AG08395 (cell line): ENCODE data around the gene NMB.
"Not testable (repeated sequence)": the region's sequence is repeated elsewhere in the genome, so short reads cannot be mapped to it uniquely, and the experiment has no call there.

ENCODE experiments used
- DNase-seq: peaks from one replicate; pipeline ENCODE4 v3.0.0; 2012; ENCODE audit warnings: mixed read lengths, low spot score

NMB gene, protein sequence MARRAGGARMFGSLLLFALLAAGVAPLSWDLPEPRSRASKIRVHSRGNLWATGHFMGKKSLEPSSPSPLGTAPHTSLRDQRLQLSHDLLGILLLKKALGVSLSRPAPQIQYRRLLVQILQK

DNA sequence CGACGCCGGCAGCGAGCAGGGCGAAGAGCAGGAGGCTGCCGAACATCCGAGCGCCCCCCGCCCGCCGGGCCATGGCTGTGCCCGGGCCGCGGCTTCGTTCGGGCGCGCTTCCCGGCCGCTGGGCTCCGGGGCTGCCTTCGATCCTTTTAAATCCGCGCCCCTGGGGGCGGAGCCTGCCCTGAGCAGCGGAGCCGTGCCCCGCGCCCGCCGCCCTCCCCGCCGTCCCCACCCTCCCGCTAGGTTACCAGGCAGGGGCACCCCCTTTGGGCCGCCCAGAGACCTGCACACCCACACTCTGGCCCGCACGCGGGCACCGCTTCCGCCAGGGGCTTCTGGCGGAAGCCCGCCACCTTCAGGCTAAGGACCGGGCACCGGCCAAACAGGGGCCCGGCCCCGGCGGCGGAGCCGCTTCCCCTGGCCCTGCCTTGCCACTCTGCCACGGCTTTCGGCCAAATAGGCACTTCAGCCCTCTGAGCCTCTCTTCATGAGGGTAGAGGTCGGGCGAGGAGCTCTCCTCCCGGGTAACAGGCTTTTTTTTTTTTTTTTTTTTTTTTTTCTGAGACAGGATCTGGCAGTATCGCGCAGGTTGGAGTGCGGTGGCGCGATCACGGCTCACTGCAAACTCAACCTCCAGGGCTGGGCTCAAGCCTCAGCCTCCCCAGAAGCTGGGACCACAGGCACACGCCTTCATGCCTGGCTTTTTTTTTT is at the start of gene NMB:
Gene NMB (minus strand): TSS at position 120 of the 708 bp plus-strand sequence. CDS start 47 bp downstream, at position 73.
- peak; percentile 81 for DNase-seq

DNA sequence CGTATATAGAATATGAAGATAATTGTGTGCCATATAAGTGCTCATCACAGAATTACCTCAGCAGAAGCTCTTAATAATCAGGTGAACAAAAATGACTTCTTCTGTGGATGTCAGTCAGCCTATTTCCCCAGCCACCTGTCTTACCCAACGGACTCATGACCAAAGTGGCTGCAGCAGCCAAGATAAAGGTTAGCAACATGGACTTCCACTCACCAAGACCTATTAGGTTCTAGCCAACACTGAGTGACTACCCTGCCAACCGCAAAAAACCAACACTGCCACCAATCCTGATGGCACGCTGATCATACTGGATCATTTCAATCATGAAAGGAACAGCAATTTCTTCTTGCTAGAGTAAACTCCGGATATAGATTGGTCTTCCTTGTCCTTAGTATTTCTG is 45.8 kb upstream of the NMB start:
- DNase-seq: no peak

DNA sequence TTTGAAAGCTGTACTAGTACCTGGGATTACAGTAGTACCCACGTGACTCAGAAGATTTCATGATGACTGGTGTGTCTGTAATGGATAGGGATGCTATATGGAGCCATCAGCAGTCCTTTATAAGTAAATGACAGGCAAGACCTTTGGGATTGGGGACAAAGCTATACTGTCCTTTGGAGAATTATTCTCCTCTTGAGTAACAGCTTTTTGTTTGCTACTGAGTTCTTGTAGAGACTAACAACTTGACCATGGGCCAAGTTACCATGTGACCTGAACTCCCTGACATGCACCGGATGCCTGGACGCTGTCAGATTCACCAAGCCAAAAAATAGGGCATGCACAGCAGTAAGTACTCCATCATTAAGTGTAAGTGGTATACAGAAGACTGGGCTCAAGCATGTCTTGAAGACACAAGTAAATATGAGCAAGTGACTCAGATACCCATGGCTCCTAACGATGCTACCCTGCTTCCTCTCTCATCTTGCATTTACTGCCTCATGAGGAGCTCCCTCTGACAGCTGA is 45.0 kb upstream of the NMB start:
- DNase-seq: peak; percentile 49

DNA sequence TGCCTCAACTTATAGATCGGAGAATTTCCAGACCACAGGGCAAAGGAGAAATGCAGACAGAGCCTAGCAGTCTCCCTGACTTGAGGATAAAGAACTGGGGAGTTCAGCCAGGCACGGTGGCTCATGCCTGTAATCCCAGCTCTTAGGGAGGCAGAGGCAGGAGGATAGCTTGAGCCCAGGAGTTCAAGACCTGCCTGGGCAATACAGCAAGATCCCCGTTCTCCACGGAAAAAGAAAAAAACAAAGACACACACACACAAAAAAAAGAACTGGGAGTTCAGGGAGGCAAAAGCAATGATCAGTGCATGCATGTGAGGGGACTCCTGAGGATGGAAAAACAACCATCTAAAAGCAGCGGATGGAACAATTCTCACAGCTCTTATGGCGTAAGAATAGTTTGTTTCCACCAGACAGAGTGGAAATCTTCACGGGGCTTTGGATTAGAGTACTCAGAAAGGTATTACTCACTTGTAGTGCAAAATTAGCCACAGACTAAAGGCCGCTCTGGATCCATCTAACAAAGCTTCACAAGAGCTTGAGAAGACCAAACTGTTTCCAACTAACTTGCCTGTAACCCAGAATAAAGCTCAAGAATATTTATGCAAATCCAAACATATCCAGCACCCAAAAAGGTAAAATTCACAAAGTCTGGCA is 41.7 kb upstream of the NMB start:
- no peak for DNase-seq

DNA sequence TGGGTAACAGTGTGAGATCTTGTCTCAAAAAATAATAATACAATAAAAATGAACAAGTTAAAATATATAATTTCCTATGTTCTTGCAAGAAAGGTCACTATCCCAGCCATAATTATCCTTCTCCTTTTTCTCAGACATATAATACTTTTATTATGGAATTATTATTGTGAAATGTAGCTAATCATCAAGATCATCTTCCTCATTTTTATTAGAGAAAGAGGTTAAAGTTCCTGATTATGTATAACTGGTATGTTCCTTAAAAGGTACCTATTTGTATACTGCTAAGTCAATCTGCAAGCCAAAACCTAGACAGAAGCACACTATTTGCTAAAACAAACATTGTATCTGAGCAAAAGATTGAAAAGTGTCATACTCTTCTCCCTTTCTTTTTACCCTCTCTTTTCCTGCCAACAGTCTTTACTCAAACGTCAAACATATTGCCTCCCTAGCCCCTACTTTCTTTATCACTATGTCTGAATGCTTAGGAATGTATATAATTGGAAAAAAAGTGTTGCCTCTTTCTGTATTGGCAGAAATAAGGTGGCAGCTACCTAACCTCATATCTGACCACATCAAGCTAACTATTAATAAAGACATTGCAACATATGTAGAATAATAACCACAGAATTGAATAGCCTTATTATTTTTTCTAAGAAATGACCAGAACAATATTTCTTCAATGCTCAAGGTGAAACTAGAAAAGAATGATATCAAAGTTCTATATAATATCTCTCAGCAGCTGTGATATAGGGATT is 39.4 kb upstream of the NMB start:
- no peak for DNase-seq

DNA sequence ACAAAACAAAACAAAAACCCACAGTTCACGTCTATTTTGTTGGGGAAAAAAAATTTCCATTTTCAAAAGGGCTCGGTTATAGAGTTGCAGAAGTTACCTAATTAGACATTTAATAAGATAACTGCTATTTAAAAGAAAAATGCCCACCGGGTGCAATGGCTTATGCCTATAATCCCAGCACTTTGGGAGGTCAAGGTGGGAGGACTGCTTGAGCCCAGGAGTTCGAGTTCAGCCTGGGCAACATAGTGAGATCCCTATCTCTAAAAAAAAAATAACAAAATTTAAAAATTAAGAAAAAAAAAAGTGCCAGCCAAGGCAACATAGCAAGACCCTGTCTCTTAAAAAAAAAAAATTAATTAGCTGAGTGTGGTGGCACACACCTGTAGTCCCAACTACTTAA is 38.8 kb upstream of the NMB start:
- no peak for DNase-seq

DNA sequence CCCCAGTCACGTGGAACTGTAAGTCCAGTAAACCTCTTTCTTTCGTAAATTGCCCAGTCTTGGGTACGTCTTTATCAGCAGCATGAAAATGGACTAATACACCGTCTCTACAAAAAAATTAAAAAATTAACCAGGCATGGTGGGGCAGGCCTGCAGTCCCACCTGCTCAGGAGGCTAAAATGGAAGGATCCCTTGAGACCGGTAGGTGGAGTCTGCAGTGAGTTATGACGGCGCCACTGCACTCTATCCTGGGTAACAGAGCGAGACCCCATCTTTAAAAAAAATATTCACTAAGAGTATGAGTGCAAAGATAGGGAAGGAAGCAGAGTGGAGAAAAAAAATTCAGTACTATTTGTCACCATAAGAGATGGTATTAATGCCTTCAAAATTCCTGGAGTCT is 32.3 kb upstream of the NMB start:
- DNase-seq: no peak

DNA sequence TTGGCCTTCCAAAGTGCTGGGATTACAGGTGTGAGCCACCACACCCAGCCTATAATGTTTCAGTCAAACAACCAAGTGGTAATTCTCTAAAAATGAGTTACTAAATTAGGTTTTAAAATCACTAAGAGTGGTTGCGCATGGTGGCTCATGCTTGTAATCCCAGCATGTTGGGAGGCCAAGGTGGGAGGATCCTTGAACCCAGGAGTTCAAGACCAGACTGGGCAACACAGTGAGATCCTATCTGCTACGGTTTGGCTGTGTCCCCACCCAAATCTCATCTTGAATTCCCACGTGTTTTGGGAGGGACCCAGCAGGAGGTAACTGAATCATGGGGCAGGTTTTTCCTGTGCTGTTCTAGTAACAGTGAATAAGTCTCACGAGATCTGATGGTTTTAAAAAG is 31.9 kb upstream of the NMB start:
- DNase-seq: no peak

DNA sequence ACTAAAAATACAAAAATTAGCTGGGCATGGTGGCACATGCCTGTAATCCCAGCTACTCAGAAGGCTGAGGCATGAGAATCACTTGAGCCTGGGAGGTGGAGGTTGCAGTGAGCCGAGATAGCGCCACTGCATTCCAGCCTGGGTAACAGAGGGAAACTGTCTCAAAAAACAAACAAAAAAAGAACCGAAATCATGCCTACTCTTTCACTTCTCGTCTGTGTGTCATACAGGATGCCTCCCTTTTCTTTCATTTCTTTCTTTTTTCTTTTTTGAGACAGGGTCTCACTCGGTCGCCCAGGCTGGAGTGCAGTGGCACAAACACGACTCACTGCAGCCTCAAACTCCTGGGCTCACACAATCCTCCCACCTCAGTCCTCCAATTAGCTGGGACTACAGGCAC is 28.4 kb upstream of the NMB start:
- not testable (repeated sequence) for DNase-seq

DNA sequence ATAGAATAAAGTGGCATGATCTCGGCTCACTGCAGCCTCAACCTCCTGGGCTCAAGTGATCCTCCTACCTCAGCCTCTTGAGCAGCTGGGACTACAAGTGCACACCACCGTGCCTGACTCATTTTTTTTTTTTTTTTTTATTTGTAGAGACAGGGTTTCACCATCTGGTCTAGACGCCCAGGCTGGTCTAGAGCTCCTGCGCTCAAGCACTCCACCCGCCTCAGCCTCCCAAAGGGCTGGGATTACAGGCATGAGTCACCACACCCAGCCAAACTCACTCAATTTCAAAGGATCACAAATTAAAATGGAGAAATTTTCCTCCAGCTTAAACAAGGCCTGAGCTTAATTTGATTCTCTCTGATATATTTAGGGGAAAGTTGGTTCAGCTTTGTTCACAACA is 27.3 kb upstream of the NMB start:
- peak; percentile 55 for DNase-seq

DNA sequence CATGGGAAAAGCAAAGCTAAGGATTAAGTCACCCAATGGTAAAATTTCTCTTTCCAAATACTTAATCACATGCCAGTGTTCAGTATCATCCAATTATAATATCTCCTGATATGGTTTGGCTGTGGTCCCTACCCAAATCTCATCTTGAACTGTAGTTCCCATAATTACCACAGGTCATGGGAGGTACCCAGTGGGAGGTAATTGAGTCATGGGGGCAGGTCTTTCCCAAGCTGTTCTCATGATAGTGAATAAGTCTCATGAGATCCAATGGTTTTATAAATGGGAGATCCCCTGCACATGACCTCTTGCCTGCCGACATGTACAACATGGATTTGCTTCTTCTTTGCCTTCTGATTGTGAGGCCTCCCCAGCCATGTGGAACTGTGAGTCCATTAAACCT is 26.1 kb upstream of the NMB start:
- DNase-seq: no peak

DNA sequence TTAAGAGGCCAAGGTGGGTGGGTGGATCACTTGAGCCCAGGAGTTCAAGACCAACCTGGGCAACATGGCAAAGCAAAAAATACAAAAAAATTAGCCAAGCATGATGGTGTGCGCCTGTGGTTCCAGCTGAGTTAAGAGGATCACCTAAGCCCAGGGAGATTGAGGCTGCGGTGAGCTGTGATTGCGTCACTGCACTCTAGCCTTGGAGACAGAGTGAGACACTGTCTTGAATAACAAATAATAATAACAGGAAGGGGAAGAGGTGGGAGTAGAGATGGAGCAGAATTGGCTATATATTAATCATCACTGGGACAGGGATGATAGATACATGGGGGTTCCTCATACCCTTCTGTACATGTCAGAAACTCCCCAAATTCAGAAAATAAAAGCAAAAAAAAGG is 23.8 kb upstream of the NMB start:
- no peak for DNase-seq

DNA sequence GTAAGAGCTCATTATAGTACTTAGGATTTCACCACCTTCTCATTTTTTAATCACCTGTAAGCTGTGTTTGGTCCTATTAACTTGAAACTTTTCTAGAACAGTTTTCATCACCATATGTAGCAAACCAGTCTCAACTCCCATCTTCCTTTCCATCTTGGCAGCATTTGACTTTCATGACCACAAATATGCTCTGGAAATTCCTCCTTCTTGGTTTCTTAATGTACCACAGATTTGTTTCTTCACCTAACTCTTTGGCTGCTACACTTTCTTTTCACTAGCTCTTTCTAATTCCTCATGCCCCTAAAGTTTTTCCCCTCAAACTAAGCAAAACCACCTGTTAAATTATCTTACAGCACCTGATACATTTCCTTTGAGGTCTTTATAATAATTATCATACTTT is 13.2 kb upstream of the NMB start:
- DNase-seq: peak; percentile 74

DNA sequence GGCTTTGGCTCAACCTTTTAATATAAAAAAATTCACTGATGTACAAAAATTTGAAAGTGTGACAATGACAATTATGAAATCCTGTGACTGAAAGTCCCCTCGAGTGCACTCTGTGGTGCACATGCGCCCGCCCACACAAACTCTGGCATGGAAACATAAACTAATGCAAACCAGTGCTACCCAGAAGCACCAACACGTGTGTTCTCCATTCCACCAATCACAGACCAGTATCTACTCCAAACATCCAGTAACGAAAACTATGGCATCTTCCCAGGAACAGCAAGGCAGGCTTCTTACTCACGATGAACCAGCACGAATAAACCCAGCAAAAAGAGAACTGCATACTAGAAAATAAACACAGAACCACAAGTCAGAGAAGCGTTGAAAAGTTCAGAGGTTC is 11.7 kb upstream of the NMB start:
- DNase-seq: peak; percentile 87

DNA sequence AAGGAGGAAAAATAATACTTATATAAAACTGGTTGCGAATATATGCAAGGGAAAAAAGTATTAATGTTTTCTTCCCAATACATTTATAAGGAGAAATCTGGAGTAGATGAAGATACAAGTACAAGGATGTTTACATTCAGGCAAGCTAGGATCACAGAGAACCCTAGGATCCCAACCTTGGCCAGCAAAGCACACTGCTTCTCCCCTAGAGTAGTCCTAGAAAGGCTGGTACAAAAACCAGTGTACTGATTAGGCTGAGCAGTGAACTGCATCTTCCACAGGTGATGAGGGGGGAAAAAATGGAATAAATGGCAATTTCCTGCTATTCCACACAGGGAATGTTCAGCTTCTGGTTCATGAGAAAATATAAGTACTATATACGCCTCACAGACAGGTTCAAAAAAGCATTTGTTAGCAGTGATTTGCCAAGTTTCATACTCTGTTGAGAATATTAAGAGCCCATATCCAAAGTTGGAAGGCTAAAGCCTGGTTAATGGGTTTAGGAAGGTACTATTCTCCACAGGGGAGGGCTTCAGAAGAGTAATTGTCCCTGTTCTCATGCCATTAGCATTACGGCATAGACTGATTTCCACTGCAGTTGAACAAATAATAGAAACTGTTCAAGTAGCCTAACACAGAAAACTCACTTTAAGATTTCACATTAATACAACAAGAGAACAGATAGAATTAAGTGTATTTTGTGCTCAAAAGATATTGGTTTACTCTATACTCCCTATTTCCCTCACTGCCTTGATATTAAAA is 10.4 kb upstream of the NMB start:
- no peak for DNase-seq

DNA sequence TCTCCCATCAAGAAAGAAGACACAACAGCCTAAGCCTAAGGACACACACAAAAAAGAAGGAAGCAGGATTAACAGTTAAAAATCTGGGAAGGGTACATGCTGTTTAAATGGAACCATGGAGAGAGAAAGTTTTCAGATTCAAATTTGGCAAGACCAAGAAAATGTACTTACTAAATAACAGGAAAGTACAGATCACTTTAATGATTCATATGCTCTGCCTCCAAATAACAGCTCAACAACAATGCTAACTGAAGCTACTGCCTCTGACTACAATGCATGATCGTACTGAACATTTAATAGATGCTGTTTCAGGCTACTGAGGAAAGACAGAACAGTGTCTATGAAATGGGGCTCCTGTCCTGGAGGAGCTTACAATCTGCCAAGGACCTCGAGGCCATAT is 8.4 kb upstream of the NMB start:
- no peak for DNase-seq

DNA sequence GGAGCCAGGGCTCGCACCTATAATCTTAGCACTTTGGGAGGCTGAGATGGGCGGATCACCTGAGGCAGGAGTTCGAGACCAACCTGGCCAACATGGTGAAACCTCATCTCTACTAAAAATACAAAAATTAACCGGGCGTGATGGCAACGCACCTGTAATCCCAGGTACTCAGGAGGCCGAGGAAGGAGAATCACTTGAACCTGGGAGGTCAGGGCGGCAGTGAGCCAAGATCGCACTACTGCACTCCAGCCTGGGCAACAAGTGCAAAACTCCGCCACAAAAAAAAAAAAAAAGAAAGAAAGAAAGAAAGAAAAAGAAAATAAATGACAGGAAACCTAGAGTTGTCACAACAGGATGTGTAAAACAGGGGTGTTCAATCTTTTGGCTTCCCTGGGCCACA is 3.0 kb upstream of the NMB start:
- no peak for DNase-seq

DNA sequence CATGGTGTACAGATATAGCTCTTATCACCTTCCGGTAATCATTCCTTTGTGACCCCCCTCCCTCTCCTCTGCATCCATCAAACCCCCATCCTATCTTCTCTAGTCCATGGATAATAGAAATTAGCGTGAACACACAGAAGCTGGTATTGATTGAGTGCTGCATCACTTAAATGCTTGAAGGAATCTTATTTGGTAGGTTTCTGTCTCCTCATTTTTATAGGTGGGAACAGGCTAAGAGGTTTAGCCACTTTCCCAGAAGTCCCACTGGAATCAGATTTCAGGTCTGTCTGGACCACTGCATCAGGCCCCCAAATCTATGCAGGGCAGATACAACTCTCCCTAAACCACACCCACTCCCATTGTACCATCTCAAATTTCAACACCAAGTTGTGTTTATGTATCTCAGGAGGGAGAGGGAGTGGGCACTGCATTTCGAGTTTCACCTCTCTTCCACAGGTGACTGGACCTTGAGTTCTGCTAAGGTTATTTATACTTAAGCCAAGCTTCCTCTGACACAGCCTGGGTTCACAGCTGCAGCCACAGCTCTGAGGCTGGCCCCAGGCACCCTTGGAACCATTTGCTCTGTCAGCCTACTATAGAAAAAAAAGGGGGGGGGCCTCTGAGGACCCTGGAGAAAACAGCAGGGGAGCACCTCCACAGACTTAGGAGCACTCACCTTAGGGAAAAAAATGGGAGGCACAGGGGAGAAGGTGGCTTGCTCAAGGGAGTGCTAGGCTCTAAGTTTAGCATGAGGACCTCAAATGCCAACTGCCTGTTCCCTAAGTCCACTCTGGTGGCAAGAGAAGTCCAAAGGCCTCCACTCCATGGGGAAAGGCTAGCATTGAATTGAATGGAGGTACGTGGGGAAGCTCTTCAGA is 2.1 kb upstream of the NMB start:
- no peak for DNase-seq

DNA sequence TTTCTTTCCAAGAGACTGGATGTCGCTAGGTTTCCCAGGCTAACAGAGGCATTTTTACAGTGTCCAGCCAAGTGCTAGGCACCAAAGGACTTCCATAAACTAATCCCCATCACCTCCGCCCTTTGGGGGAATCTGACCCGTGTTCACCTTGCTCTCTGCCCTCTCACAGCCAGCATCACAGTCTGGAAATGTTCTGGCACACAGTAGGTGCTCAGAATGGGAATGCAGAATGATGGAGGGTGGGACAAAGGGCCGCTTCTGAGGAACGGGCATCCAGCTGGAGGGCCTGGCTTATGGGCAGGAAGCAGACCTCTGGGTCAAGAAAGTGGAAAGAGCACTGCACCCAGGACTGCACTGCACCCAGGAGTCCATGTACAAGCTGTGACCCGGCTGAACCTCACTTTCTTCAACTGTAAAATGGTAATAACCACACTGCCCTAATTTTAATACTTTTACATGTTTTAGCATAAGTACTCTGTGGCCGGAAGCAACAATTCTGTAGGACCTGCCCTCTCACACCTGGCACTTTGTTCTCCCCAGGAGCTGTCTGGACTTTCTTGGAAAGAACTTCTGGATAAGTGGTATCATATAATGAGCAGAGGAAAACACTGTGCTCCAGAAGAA is 901 bp upstream of the NMB start:
- DNase-seq: no peak

DNA sequence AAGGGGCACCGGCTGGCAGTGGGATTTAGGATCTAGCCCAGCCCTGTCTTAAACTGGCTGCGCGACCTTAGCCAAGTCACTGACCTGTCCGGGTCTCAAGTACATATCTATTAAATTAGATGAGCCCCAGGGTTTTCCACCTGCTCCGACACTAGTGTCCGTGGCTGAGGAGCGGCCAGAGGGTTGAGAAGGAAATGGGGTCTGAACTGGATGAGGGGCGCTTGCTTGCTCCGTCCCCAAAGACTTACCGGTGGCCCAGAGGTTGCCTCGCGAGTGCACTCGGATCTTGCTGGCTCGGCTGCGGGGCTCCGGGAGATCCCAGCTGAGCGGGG is 285 bp downstream of the NMB start:
- DNase-seq: no peak

DNA sequence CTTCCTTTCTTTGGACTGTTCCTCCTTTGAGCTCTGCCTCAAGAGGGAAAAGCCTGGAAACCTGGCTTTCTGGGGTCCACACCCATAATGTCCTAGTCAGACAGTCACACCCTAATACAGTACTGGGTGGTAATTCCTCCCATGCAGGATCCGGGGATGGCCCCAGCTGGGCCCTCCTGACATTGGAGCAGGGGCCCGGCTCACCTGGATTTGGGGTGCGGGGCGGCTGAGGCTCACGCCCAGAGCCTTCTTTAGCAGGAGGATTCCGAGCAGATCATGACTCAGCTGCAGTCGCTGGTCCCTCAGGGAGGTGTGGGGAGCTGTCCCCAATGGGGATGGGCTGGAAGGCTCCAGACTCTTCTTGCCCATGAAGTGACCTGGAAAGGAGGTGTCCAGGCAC is 1.0 kb downstream of the NMB start:
- DNase-seq: no peak
